Forelimb muscle (tissue), 1 donor: ENCODE data around the gene AMACR. TPM values are rescaled to one million over a fixed set of nuclear protein-coding genes. Genes with fewer than 3 reads are reported as not detected.
"Not testable (repeated sequence)": the region's sequence is repeated elsewhere in the genome, so short reads cannot be mapped to it uniquely, and the experiment has no call there.

Experiments used
- DNase-seq: peaks from one replicate; pipeline ENCODE4 v3.0.0-alpha.2; 2013; ENCODE audit warnings: low read depth
- polyA plus RNA-seq: library from polyadenylated mRNA; unstranded; fragments of 120-200 nt; gene quantifications from one replicate; pipeline ENCODE4 v1.2.1, GENCODE V29; 2013; ENCODE audit not compliant: insufficient read length

Gene AMACR
- polyA plus RNA-seq, 1 donor = 4.2 TPM

GRCh38 chr5:34037726-34038125, 29.9 kb upstream of the AMACR start:
- no peak for DNase-seq

- no peak for DNase-seq
These were observed 27.9 kb upstream of the AMACR start for GRCh38 chr5:34035756-34036155.

GRCh38 chr5:34034534-34035327, 26.9 kb upstream of the AMACR start:
- no peak for DNase-seq

- no peak for DNase-seq
These were observed 24.1 kb upstream of the AMACR start for GRCh38 chr5:34031966-34032365.

- no peak for DNase-seq
These were observed 23.3 kb upstream of the AMACR start for GRCh38 chr5:34031117-34031516.

- not testable (repeated sequence) for DNase-seq
These were observed 22.7 kb upstream of the AMACR start for GRCh38 chr5:34030585-34030984.

- no peak for DNase-seq
These were observed 22.2 kb upstream of the AMACR start for GRCh38 chr5:34030048-34030447.

- no peak for DNase-seq
These were observed 20.5 kb upstream of the AMACR start for GRCh38 chr5:34028349-34028748.

- no peak for DNase-seq
These were observed 18.4 kb upstream of the AMACR start for GRCh38 chr5:34026089-34026761.

GRCh38 chr5:34022121-34022705, 14.4 kb upstream of the AMACR start:
- DNase-seq = no peak

GRCh38 chr5:34021334-34021733, 13.5 kb upstream of the AMACR start:
- DNase-seq = no peak

- DNase-seq = no peak
These were observed 12.9 kb upstream of the AMACR start for GRCh38 chr5:34020726-34021125.

- DNase-seq = no peak
These were observed 9.4 kb upstream of the AMACR start for GRCh38 chr5:34017254-34017653.

GRCh38 chr5:34016750-34017149, 8.9 kb upstream of the AMACR start:
- DNase-seq = no peak

- DNase-seq = no peak
These were observed 8.4 kb upstream of the AMACR start for GRCh38 chr5:34016222-34016621.

- DNase-seq = no peak
These were observed 7.4 kb upstream of the AMACR start for GRCh38 chr5:34015120-34015822.

GRCh38 chr5:34014626-34015025, 6.8 kb upstream of the AMACR start:
- DNase-seq = no peak

- DNase-seq = no peak
These were observed 5.7 kb upstream of the AMACR start for GRCh38 chr5:34013547-34013946.

GRCh38 chr5:34012791-34013190, 4.9 kb upstream of the AMACR start:
- DNase-seq = no peak

- no peak for DNase-seq
These were observed 3.7 kb upstream of the AMACR start for GRCh38 chr5:34011536-34011935.

GRCh38 chr5:34010146-34010545, 2.3 kb upstream of the AMACR start:
- DNase-seq = not testable (repeated sequence)

- no peak for DNase-seq
These were observed 1.8 kb upstream of the AMACR start for GRCh38 chr5:34009610-34010009.
